GM13977 (cell line): ENCODE results near the gene MT1B.

Source experiments
- DNase-seq: peaks from one replicate; pipeline ENCODE4 v3.0.0; 2012; ENCODE audit warnings: low spot score
- in situ Hi-C: fragments of 300-500 bp; cut with MboI; formaldehyde crosslinking; loops from one replicate; pipeline ENCODE4 v1.12.0; 2022; ENCODE audit warnings: low sequenced_read_pairs, low pct_unique_long_range_greater_than_20kb, mixed read lengths, inconsistent platforms; ENCODE audit not compliant: unreplicated experiment
- TF ChIP-seq, protein P1 (sequence below): IDR thresholded peaks from 2 replicates; pipeline ENCODE4 v1.5.1; 2012; ENCODE audit warnings: mild to moderate bottlenecking, control low read depth; ENCODE audit not compliant: insufficient read depth; ENCODE audit errors: extremely low read depth, missing control alignments

Gene MT1B

GRCh38 chr16:56626685-56627084 is 25.0 kb upstream of the MT1B start:
- TF ChIP-seq, protein P1, sequence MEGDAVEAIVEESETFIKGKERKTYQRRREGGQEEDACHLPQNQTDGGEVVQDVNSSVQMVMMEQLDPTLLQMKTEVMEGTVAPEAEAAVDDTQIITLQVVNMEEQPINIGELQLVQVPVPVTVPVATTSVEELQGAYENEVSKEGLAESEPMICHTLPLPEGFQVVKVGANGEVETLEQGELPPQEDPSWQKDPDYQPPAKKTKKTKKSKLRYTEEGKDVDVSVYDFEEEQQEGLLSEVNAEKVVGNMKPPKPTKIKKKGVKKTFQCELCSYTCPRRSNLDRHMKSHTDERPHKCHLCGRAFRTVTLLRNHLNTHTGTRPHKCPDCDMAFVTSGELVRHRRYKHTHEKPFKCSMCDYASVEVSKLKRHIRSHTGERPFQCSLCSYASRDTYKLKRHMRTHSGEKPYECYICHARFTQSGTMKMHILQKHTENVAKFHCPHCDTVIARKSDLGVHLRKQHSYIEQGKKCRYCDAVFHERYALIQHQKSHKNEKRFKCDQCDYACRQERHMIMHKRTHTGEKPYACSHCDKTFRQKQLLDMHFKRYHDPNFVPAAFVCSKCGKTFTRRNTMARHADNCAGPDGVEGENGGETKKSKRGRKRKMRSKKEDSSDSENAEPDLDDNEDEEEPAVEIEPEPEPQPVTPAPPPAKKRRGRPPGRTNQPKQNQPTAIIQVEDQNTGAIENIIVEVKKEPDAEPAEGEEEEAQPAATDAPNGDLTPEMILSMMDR: no peak
- DNase-seq: no peak
- in situ Hi-C loops: no loop called here

GRCh38 chr16:56628486-56629350 is 23.0 kb upstream of the MT1B start:
- DNase-seq: no peak
- TF ChIP-seq, protein P1: no peak
- in situ Hi-C loops: no loop called here

DNA sequence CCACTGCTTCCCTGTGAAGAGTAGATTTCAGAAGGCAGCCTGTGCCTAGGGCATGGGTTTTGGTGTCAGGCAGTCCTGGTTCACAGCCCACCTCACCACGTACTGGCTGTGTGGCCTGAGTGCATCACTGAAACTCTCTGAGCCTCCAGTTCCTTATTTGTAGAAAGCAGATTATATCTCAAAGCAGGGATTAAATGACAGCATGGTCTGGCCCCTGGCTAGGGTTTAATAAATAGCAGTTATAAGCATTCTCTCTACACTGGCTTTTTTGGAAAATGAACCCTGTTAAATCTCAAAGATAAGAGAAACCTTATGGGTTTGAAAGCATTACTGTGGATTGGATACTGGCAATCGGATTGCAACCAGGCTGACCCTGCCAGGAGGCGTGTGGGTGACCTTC is 22.2 kb upstream of the MT1B start:
- in situ Hi-C loops: no loop called here
- TF ChIP-seq, protein P1: no peak
- DNase-seq: no peak

GRCh38 chr16:56630134-56630533 is 21.6 kb upstream of the MT1B start:
- TF ChIP-seq, protein P1: no peak
- in situ Hi-C loops: no loop called here
- DNase-seq: peak; percentile 82

- TF ChIP-seq, protein P1: no peak
Observed at GRCh38 chr16:56631197-56631596, 20.5 kb upstream of the MT1B start.

GRCh38 chr16:56631832-56632155 is 19.9 kb upstream of the MT1B start:
- TF ChIP-seq, protein P1: no peak
- in situ Hi-C loops: no loop called here
- no peak for DNase-seq

More at GRCh38 chr16:56631197-56631596, 20.5 kb upstream of the MT1B start:
- in situ Hi-C loops: no loop called here
- no peak for DNase-seq
